ES-I3 (cell line): ENCODE data around the gene NANOS3.

Experiments
- H3K36me3 ChIP-seq: 2 replicates; pipeline ENCODE4 v1.6.1; 2013; ENCODE audit warnings: mild to moderate bottlenecking, low read length, control low read depth, moderate library complexity; ENCODE audit not compliant: insufficient read depth
- H3K4me1 ChIP-seq: 2 replicates; pipeline ENCODE4 v1.6.1; 2013; ENCODE audit warnings: mild to moderate bottlenecking, control low read depth, low read length; ENCODE audit not compliant: insufficient read depth
- H3K9ac ChIP-seq: 2 replicates; pipeline ENCODE4 v1.6.1; 2013; ENCODE audit warnings: low read depth, mild to moderate bottlenecking, low read length, moderate library complexity
- H3K9me3 ChIP-seq: 2 replicates; pipeline ENCODE4 v1.6.1; 2013; ENCODE audit warnings: mild to moderate bottlenecking, low read length, moderate library complexity; ENCODE audit not compliant: control insufficient read depth, insufficient read depth

The NANOS3 gene

GRCh38 chr19:13840305-13841085 lies 36.4 kb upstream of the NANOS3 start:
- Histone ChIP-seq H3K9ac (peak overlapping the region; percentile 64; the same call in 1 of the 2 replicates), H3K9me3 (no peaks in the 10 kb centered on the region), H3K4me1 (peaks cover 20% of the 10 kb centered on the region), H3K36me3 (no peaks in the 10 kb centered on the region)

GRCh38 chr19:13841086-13841961 lies 35.6 kb upstream of the NANOS3 start:
- peak overlapping the region; percentile 64; the same call in 1 of the 2 replicates for H3K9ac ChIP-seq
- no peaks in the 10 kb centered on the region for H3K9me3 ChIP-seq
- peaks cover 25% of the 10 kb centered on the region for H3K4me1 ChIP-seq
- no peaks in the 10 kb centered on the region for H3K36me3 ChIP-seq

GRCh38 chr19:13841962-13842290 lies 35.0 kb upstream of the NANOS3 start:
- peaks cover 27% of the 10 kb centered on the region for H3K4me1 ChIP-seq

GRCh38 chr19:13842291-13843103 lies 34.4 kb upstream of the NANOS3 start:
- peaks cover 27% of the 10 kb centered on the region for H3K4me1 ChIP-seq
- peak overlapping the region; percentile 64 for H3K9ac ChIP-seq
- H3K36me3 ChIP-seq, result no peaks in the 10 kb centered on the region
- H3K9me3 ChIP-seq, result no peaks in the 10 kb centered on the region

More at GRCh38 chr19:13841962-13842290, 35.0 kb upstream of the NANOS3 start:
- Histone ChIP-seq H3K9me3 (no peaks in the 10 kb centered on the region), H3K36me3 (no peaks in the 10 kb centered on the region), H3K9ac (peak overlapping the region; percentile 64; the same call in 1 of the 2 replicates)

GRCh38 chr19:13843104-13843921 lies 33.6 kb upstream of the NANOS3 start:
- H3K9me3 ChIP-seq, result no peaks in the 10 kb centered on the region
- no peaks in the 10 kb centered on the region for H3K36me3 ChIP-seq
- H3K4me1 ChIP-seq, result peaks cover 27% of the 10 kb centered on the region
- H3K9ac ChIP-seq, result peak overlapping the region; percentile 64

- no peaks in the 10 kb centered on the region for H3K9me3 ChIP-seq
- no peaks in the 10 kb centered on the region for H3K36me3 ChIP-seq
- peak overlapping the region; percentile 40; the same call in 1 of the 2 replicates for H3K9ac ChIP-seq
- H3K4me1 ChIP-seq, result peaks cover 25% of the 10 kb centered on the region
Observed at GRCh38 chr19:13844130-13844631, 32.8 kb upstream of the NANOS3 start.

- H3K9ac ChIP-seq, result peak overlapping the region; percentile 66
- H3K4me1 ChIP-seq, result peaks cover 34% of the 10 kb centered on the region
- H3K9me3 ChIP-seq, result no peaks in the 10 kb centered on the region
- H3K36me3 ChIP-seq, result no peaks in the 10 kb centered on the region
Observed at GRCh38 chr19:13846557-13847406, 30.2 kb upstream of the NANOS3 start.

GRCh38 chr19:13847407-13848339 lies 29.3 kb upstream of the NANOS3 start:
- Histone ChIP-seq H3K4me1 (peaks cover 34% of the 10 kb centered on the region), H3K9ac (peak overlapping the region; percentile 66)

GRCh38 chr19:13848340-13848677 lies 28.6 kb upstream of the NANOS3 start:
- Histone ChIP-seq H3K9ac (no peak overlapping the region), H3K9me3 (no peaks in the 10 kb centered on the region), H3K36me3 (no peaks in the 10 kb centered on the region), H3K4me1 (peaks cover 34% of the 10 kb centered on the region)

More at GRCh38 chr19:13847407-13848339, 29.3 kb upstream of the NANOS3 start:
- H3K9me3 ChIP-seq, result no peaks in the 10 kb centered on the region
- H3K36me3 ChIP-seq, result no peaks in the 10 kb centered on the region

- H3K9ac ChIP-seq, result no peak overlapping the region
Observed at GRCh38 chr19:13848798-13849676, 27.9 kb upstream of the NANOS3 start.

More at GRCh38 chr19:13848798-13849676, 27.9 kb upstream of the NANOS3 start:
- no peaks in the 10 kb centered on the region for H3K9me3 ChIP-seq
- peaks cover 29% of the 10 kb centered on the region for H3K4me1 ChIP-seq
- H3K36me3 ChIP-seq, result no peaks in the 10 kb centered on the region
